Left ventricle myocardium inferior (tissue), 1 donor: ENCODE data around the gene GTF2IRD1. TPM values are rescaled to one million over a fixed set of nuclear protein-coding genes. Genes with fewer than 3 reads are reported as not detected.

Experiments
- DNase-seq: peaks from one replicate; pipeline ENCODE4 v3.0.0-alpha.2; 2020
- H3K27ac ChIP-seq: fragments of 200-600 bp; replicated peaks from 2 replicates; pipeline ENCODE4 v1.8.0; 2021
- H3K27me3 ChIP-seq: fragments of 200-600 bp; 2 replicates; pipeline ENCODE4 v1.8.0; 2021; ENCODE audit warnings: low read depth
- H3K36me3 ChIP-seq: fragments of 200-600 bp; 2 replicates; pipeline ENCODE4 v1.8.0; 2021
- H3K4me1 ChIP-seq: fragments of 200-600 bp; 2 replicates; pipeline ENCODE4 v1.8.0; 2021
- H3K4me3 ChIP-seq: fragments of 200-600 bp; 2 replicates; pipeline ENCODE4 v1.8.0; 2021; ENCODE audit warnings: mild to moderate bottlenecking, moderate library complexity
- H3K9me3 ChIP-seq: fragments of 200-600 bp; replicated peaks from 2 replicates; pipeline ENCODE4 v1.8.0; 2021
- CTCF ChIP-seq: fragments of 200-600 bp; IDR thresholded peaks from 2 replicates; pipeline ENCODE4 v1.8.0; 2021; ENCODE audit warnings: antibody characterized with exemption, mild to moderate bottlenecking, borderline replicate concordance
- intact Hi-C: fragments of 100-400 bp; cut with micrococcal nuclease; formaldehyde crosslinking; loops from one replicate; pipeline ENCODE4 v1.11.0; 2022
- long read RNA-seq: library from polyadenylated mRNA; unstranded; transcript quantifications from one replicate; pipeline ENCODE4 v2.0.0, GENCODE V29; 2021
- total RNA-seq: library from RNA; stranded (reverse); fragmentation: NEBNext Ultra II Directional; extraction: Animal tissue kit (Norgen Biotek cat#: 25700); gene quantifications from one replicate; pipeline ENCODE4 v1.2.1, GENCODE V29; 2021
- donor health status: DM: no; HTN: yes; CAD: no; lungs with severe emphysema.

The GTF2IRD1 gene
- 15.8 TPM for total RNA-seq
- long read RNA-seq, partial matches to known transcripts: 10 of 26 reads
- long read RNA-seq, other reads (novel, unspliced or antisense): 10 of 26 reads

GRCh38 chr7:74453322-74454011, at the start of gene GTF2IRD1:
TSS of gene GTF2IRD1 (plus strand) at chr7:74453906. CDS start at chr7:74508081, 54,175 bp downstream.
- Histone ChIP-seq H3K9me3 (no peaks in the 10 kb centered on the region), H3K4me1 (peaks cover 31% of the 10 kb centered on the region), H3K36me3 (no peaks in the 10 kb centered on the region), H3K4me3 (peak within 1 kb of the TSS; percentile 83), H3K27me3 (no peaks in the 10 kb centered on the region), H3K27ac (peak within 1 kb of the TSS; percentile 94)
- intact Hi-C loops: loop anchor here (10.0 kb wide), 1 partner anchor 111 kb away; no protein-coding TSS in a partner anchor
- peak; percentile 69 for DNase-seq
- no peak for TF ChIP-seq CTCF

- peaks cover 5% of the 10 kb centered on the region for H3K27me3 ChIP-seq
- H3K9me3 ChIP-seq: no peaks in the 10 kb centered on the region
- H3K4me3 ChIP-seq: no peak overlapping the region
- no peak overlapping the region for H3K27ac ChIP-seq
- intact Hi-C loops: no loop called here
- TF ChIP-seq CTCF: no peak
- DNase-seq: no peak
- H3K36me3 ChIP-seq: peaks cover 32% of the 10 kb centered on the region
- H3K4me1 ChIP-seq: no peaks in the 10 kb centered on the region
Measured at GRCh38 chr7:74404388-74404700, 49.4 kb upstream of the GTF2IRD1 start.

- intact Hi-C loops: no loop called here
- Histone ChIP-seq H3K27me3 (peaks cover 5% of the 10 kb centered on the region), H3K9me3 (no peaks in the 10 kb centered on the region), H3K27ac (no peak overlapping the region), H3K4me1 (no peaks in the 10 kb centered on the region), H3K4me3 (no peak overlapping the region), H3K36me3 (peaks cover 32% of the 10 kb centered on the region)
- TF ChIP-seq CTCF: no peak
- no peak for DNase-seq
Measured at GRCh38 chr7:74404741-74405140, 49.0 kb upstream of the GTF2IRD1 start.

- no peaks in the 10 kb centered on the region for H3K4me1 ChIP-seq
- no peak overlapping the region for H3K27ac ChIP-seq
- no peaks in the 10 kb centered on the region for H3K9me3 ChIP-seq
- peaks cover 26% of the 10 kb centered on the region for H3K36me3 ChIP-seq
- no peak for DNase-seq
- H3K4me3 ChIP-seq: no peak overlapping the region
- TF ChIP-seq CTCF: peak; percentile 56
- intact Hi-C loops: no loop called here
- peaks cover 5% of the 10 kb centered on the region for H3K27me3 ChIP-seq
Measured at GRCh38 chr7:74405191-74405898, 48.4 kb upstream of the GTF2IRD1 start.

- no peak for DNase-seq
- H3K4me1 ChIP-seq: no peaks in the 10 kb centered on the region
- no peak overlapping the region for H3K4me3 ChIP-seq
- TF ChIP-seq CTCF: no peak
- intact Hi-C loops: no loop called here
- H3K9me3 ChIP-seq: no peaks in the 10 kb centered on the region
- H3K36me3 ChIP-seq: peaks cover 22% of the 10 kb centered on the region
- H3K27me3 ChIP-seq: peaks cover 5% of the 10 kb centered on the region
- H3K27ac ChIP-seq: no peak overlapping the region
Measured at GRCh38 chr7:74405899-74406512, 47.7 kb upstream of the GTF2IRD1 start.
